ENCODE data around the gene REV1.

The REV1 gene

DNA sequence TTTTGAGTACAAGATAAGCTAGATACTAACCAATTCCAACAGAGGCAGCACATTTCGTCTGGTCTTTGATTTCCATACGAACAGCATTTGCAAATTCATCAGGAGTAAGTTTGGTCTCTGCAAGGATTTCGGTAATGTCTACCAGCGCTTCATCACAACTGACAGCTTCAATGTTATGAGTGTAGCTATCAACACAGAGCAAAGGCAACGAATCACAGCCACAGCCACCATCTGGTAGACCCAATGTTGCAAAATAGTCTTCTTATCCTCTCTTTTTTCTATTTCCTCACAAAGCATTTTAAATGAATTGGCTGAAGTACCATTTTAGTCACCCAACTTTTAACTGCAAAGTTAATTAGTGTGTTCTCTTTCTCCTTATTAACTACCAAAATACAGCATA lies 68.3 kb downstream of the REV1 start:
- H3K4me3 ChIP-seq (replicated peaks; ENCODE audit: low read depth, low read length), result no peak overlapping the region
- TF ChIP-seq, protein P1, sequence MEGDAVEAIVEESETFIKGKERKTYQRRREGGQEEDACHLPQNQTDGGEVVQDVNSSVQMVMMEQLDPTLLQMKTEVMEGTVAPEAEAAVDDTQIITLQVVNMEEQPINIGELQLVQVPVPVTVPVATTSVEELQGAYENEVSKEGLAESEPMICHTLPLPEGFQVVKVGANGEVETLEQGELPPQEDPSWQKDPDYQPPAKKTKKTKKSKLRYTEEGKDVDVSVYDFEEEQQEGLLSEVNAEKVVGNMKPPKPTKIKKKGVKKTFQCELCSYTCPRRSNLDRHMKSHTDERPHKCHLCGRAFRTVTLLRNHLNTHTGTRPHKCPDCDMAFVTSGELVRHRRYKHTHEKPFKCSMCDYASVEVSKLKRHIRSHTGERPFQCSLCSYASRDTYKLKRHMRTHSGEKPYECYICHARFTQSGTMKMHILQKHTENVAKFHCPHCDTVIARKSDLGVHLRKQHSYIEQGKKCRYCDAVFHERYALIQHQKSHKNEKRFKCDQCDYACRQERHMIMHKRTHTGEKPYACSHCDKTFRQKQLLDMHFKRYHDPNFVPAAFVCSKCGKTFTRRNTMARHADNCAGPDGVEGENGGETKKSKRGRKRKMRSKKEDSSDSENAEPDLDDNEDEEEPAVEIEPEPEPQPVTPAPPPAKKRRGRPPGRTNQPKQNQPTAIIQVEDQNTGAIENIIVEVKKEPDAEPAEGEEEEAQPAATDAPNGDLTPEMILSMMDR (IDR thresholded peaks at IDR 0.05; ENCODE audit: low read depth, low read length, missing control alignments), result no peak
- DNase-seq (ENCODE audit: extremely low read depth, low read depth), result no peak

DNA sequence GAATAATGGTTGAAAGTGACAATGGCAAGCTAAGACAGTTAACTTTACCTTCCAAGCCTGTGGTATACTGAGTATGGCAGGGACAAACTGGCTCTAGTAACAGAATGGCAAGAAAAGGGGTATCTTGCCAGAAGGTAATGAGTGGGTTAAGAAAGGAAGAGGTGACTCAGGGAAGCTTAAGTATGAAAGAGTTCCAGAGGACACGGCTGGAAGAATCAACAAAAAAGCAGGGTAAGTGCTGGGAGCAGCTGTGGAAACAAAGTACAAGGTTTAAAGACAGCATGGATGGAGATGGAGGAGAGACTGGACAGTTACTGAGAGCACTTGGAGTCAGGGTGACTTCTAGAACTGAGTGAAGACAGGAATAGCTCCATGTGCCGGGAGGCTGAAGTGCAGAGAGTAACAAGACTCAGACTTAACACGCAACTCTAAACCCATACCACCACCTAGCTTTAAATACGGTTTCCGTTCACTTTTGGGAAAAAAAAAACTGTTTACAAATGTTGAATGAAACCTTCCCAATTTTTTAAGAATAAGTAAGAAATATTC lies 69.0 kb downstream of the REV1 start:
- no peak for DNase-seq (ENCODE audit: extremely low read depth, low read depth)
- TF ChIP-seq, protein P1 (IDR thresholded peaks at IDR 0.05; ENCODE audit: low read depth, low read length, missing control alignments), result no peak
- no peak overlapping the region for H3K4me3 ChIP-seq (replicated peaks; ENCODE audit: low read depth, low read length)

DNA sequence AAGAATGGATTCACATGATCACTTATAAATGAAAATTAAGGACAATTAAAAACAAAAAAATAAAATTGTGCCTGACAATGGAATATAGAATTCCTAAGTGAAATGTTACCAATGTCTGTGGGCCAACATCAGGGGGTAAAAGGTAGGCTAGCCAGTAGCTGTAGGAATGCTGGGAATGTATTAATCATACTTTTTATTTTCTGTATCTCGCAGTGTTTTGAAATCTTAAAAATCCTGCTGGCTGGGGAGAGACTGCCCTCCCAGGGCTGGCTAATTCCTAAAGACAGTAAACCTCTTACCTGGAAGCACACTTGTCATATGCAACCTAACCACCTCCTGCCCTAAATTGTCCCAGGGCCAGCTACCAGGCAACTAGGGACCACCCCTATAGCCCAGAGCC lies 69.8 kb downstream of the REV1 start:
- TF ChIP-seq, protein P1 (IDR thresholded peaks at IDR 0.05; ENCODE audit: low read depth, low read length, missing control alignments), result no peak
- H3K4me3 ChIP-seq (replicated peaks; ENCODE audit: low read depth, low read length), result no peak overlapping the region
- no peak for DNase-seq (ENCODE audit: extremely low read depth, low read depth)

DNA sequence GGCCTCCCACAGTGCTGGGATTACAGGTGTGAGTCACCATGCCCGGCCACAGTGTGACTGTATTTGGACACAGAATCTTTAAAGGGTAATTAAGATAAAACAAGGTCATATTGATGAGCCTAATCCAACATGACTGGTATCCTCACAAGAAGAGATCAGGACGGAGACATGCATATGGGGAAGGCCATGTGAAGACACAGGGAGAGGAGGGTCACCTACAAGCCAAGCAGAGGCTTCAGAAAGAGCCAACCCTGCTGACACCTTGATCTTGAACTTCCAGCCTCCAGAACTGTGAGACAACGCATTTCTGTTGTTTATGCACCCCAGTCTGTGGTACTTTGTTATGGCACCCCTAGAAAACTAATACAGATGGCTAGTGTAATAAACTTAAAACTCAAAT lies 72.4 kb downstream of the REV1 start:
- TF ChIP-seq, protein P1 (IDR thresholded peaks at IDR 0.05; ENCODE audit: low read depth, low read length, missing control alignments), result no peak
- H3K4me3 ChIP-seq (replicated peaks; ENCODE audit: low read depth, low read length), result no peak overlapping the region
- DNase-seq (ENCODE audit: extremely low read depth, low read depth), result no peak

DNA sequence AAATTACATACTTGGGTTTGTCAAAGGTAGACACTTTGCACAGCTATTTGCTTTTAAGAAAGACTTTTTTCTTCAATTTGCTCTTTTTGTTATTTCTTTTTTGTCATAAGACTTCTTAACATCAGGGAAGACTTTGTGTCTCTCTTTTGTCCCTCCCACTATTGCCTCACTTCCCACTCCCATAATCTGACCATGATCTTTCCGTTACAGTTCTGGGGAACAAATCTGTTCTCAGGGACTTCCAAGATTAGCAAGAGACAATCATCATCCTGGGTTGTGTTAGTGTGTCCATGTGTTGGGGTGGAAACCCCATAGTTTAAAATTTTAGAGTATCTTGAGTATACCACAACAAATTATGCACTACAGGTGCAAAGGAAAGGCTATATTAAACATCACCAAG lies 75.3 kb downstream of the REV1 start:
- H3K4me3 ChIP-seq (replicated peaks; ENCODE audit: low read depth, low read length), result no peak overlapping the region
- no peak for DNase-seq (ENCODE audit: extremely low read depth, low read depth)
- TF ChIP-seq, protein P1 (IDR thresholded peaks at IDR 0.05; ENCODE audit: low read depth, low read length, missing control alignments), result no peak

DNA sequence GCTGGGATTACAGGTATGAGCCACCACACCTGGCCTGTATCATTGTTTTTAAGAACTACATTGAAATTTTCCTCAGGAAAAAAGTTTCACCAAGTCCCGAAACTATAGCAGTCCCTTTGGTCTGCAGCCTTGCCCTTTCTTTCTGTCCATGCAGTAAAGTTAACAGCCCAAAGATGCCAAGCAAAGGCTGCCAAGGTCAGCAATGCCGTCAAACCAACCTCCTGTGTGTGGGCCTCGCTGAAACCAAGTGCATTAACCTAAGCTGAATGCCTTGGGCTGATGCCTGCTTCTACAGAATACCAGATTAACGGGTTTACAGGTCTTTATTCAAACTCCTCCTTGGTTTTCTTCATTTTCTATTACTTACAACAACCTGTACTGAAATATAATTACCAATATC lies 79.5 kb downstream of the REV1 start:
- DNase-seq (ENCODE audit: extremely low read depth, low read depth), result no peak
- TF ChIP-seq, protein P1 (IDR thresholded peaks at IDR 0.05; ENCODE audit: low read depth, low read length, missing control alignments), result no peak
- no peak overlapping the region for H3K4me3 ChIP-seq (replicated peaks; ENCODE audit: low read depth, low read length)

DNA sequence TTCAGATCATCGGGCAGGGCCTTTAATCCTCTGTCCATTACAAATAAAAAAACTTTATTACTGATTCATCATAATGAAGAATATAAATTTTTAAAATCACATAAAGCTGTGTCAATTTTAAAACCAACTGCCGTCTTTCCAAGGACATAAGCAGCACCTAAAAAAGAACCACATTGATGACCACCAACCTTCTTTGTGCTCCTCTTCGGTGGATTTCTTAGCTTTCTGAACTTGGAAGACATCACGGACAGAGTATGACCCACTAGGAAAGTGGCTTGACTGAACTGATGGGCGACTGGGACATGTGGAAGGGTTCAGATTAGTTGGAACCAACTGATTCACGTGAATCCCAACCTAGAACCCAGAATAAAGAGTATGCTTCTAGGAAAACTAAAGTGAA lies 83.7 kb downstream of the REV1 start:
- no peak for DNase-seq (ENCODE audit: extremely low read depth, low read depth)

More for the DNA sequence above, 83.7 kb downstream of the REV1 start:
- TF ChIP-seq, protein P1 (IDR thresholded peaks at IDR 0.05; ENCODE audit: low read depth, low read length, missing control alignments), result no peak
- no peak overlapping the region for H3K4me3 ChIP-seq (replicated peaks; ENCODE audit: low read depth, low read length)

Measured in HFF-Myc (cell line).